HG03139 (cell line): ENCODE measurements around the gene SLCO6A1.

Experiments
- ATAC-seq: cut with Tn5 transposase; IDR thresholded peaks from one replicate; pipeline ENCODE4 v1.9.1; 2021; ENCODE audit not compliant: unreplicated experiment

Gene SLCO6A1

GRCh38 chr5:102453716-102454115 lies 45.1 kb downstream of the SLCO6A1 start:
- peak; percentile 93 for ATAC-seq

- ATAC-seq, result no peak
Measured at GRCh38 chr5:102451082-102451481, 47.7 kb downstream of the SLCO6A1 start.

- ATAC-seq, result no peak
Measured at GRCh38 chr5:102450313-102450990, 48.3 kb downstream of the SLCO6A1 start.

GRCh38 chr5:102433473-102433872 lies 65.3 kb downstream of the SLCO6A1 start:
- ATAC-seq, result no peak

- ATAC-seq, result no peak
Measured at GRCh38 chr5:102421647-102422046, 77.2 kb downstream of the SLCO6A1 start.

- no peak for ATAC-seq
Measured at GRCh38 chr5:102418531-102418930, 80.3 kb downstream of the SLCO6A1 start.

- ATAC-seq, result no peak
Measured at GRCh38 chr5:102414448-102414847, 84.4 kb downstream of the SLCO6A1 start.

- no peak for ATAC-seq
Measured at GRCh38 chr5:102388235-102388634, 110.6 kb downstream of the SLCO6A1 start.

- ATAC-seq, result no peak
Measured at GRCh38 chr5:102385365-102385764, 113.4 kb downstream of the SLCO6A1 start.

- ATAC-seq, result no peak
Measured at GRCh38 chr5:102380174-102380573, 118.6 kb downstream of the SLCO6A1 start.

- ATAC-seq, result no peak
Measured at GRCh38 chr5:102375876-102376275, 122.9 kb downstream of the SLCO6A1 start.

GRCh38 chr5:102375272-102375671 lies 123.5 kb downstream of the SLCO6A1 start:
- no peak for ATAC-seq

- ATAC-seq, result no peak
Measured at GRCh38 chr5:102368392-102368791, 130.4 kb downstream of the SLCO6A1 start.

- no peak for ATAC-seq
Measured at GRCh38 chr5:102341681-102342288, 157.0 kb downstream of the SLCO6A1 start.

- ATAC-seq, result no peak
Measured at GRCh38 chr5:102324714-102325113, 174.1 kb downstream of the SLCO6A1 start.
